CD4-positive, CD25-positive, alpha-beta regulatory T cell (primary cell): Measurements from ENCODE around the gene PPP6R1. TPM values are rescaled to one million over a fixed set of nuclear protein-coding genes. Genes with fewer than 3 reads are reported as not detected.
"Not testable (repeated sequence)": the region's sequence is repeated elsewhere in the genome, so short reads cannot be mapped to it uniquely, and the experiment has no call there.

Source experiments
- ATAC-seq, 2 donors: fragments of 150-1000 bp; cut with Tn5 transposase; one replicate each; pipeline ENCODE4 v1.10.0; 2021; ENCODE audit warnings: low read depth in 2 of 2, moderate number of reproducible peaks in 2 of 2, moderate library complexity in 1 of 2
- DNase-seq, 3 donors: peaks; one replicate each; pipeline versions ENCODE4 v3.0.0 to v3.0.0-alpha.2; 2012 to 2022; ENCODE audit warnings: mixed read lengths in 1 of 3
- H3K27ac ChIP-seq: one replicate; pipeline ENCODE4 v1.7.0; 2013; ENCODE audit warnings: mild to moderate bottlenecking, low read length; ENCODE audit not compliant: insufficient read depth, poor library complexity, severe bottlenecking
- H3K27me3 ChIP-seq: one replicate; pipeline ENCODE4 v1.7.0; 2013; ENCODE audit warnings: low read length; ENCODE audit not compliant: control insufficient read depth, insufficient read depth
- H3K36me3 ChIP-seq: one replicate; pipeline ENCODE4 v1.7.0; 2013; ENCODE audit warnings: mild to moderate bottlenecking, low read length, moderate library complexity; ENCODE audit not compliant: control insufficient read depth, insufficient read depth
- H3K4me1 ChIP-seq: 2 replicates; pipeline ENCODE4 v1.7.0; 2013; ENCODE audit warnings: mild to moderate bottlenecking, low read length; ENCODE audit not compliant: insufficient read depth, control insufficient read depth, poor library complexity, severe bottlenecking
- H3K4me3 ChIP-seq: one replicate; pipeline ENCODE4 v1.7.0; 2013; ENCODE audit warnings: low read depth, mild to moderate bottlenecking, low read length, moderate library complexity
- H3K9me3 ChIP-seq, 2 experiments: 1 replicate in 1 of 2; 2 replicates in 1 of 2; pipeline ENCODE4 v1.7.0; 2013; ENCODE audit warnings: low read length in 2 of 2, mild to moderate bottlenecking in 1 of 2, moderate library complexity in 1 of 2; ENCODE audit not compliant: control insufficient read depth in 2 of 2
- H3K27ac Mint-ChIP-seq, 3 donors: one replicate each; pipeline ENCODE4 v1.8.0; 2020 to 2022; ENCODE audit warnings: mild to moderate bottlenecking in 3 of 3, mixed read lengths in 3 of 3, moderate library complexity in 2 of 3
- H3K27me3 Mint-ChIP-seq: one replicate; pipeline ENCODE4 v1.8.0; 2022; ENCODE audit warnings: mild to moderate bottlenecking, mixed read lengths
- H3K36me3 Mint-ChIP-seq: one replicate; pipeline ENCODE4 v1.8.0; 2020; ENCODE audit warnings: mixed read lengths
- H3K4me1 Mint-ChIP-seq, 4 donors: one replicate each; pipeline ENCODE4 v1.8.0; 2020 to 2022; ENCODE audit warnings: mixed read lengths in 4 of 4, mild to moderate bottlenecking in 1 of 4
- H3K4me3 Mint-ChIP-seq, 4 donors: one replicate each; pipeline ENCODE4 v1.8.0; 2020 to 2022; ENCODE audit warnings: mild to moderate bottlenecking in 4 of 4, mixed read lengths in 4 of 4, moderate library complexity in 3 of 4
- H3K9me3 Mint-ChIP-seq, 7 donors: one replicate each; pipeline ENCODE4 v1.8.0; 2020 to 2022; ENCODE audit warnings: mixed read lengths in 7 of 7, mild to moderate bottlenecking in 3 of 7, moderate library complexity in 2 of 7
- polyA plus RNA-seq, 4 donors: library from polyadenylated mRNA; unstranded; fragments of 300-500 nt; fragmentation: Illumina TruSeq; gene quantifications; one replicate each; pipeline ENCODE4 v1.2.3, GENCODE V29; 2021
- total RNA-seq: library from RNA; stranded (reverse); gene quantifications from one replicate; pipeline ENCODE4 v1.2.3, GENCODE V29; 2022

Gene PPP6R1
- total and polyA plus RNA-seq, 5 donors from 2014 or later, result 38.9 to 168 (median 46.6) TPM

DNA sequence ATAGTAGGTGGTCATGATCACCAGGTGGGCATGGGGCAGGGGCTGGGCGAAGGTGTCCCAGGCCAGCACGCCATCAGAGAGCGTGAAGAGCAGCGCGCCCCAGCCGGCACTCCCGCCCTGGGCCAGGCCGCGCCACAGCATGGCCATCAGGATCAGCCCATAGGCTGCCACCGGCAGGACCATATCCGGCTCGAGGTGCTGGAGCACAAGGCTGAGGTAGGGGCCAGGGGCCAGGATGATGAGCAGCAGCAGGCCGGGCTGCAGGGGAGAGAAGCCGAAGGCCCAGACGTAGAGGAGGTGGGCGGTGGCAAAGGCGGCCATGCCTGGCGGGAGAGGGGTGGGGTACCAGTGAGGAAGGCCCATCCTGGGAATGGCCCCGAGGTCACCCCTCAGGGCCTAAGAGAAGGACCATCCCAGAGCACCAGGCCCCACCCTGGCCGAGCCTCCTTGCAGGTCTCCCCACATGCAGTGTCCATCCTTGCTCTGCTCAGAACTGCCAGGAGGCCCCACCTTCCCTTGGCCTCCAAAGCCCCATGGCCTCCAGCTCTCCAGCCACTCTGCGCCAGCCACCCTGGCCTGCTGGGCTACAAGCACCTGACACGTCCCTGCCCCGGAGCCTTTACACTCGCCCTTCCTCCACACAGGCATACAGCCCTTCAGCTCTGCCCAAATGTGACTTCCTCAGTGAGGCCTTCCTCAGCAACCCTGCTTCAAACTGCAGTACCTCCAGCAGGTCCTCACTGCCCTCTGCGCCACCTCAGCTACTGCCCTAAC is 31.4 kb downstream of the PPP6R1 start:
- H3K36me3 ChIP-seq, result peaks cover 43% of the 10 kb centered on the region
- peak overlapping the region in 1 of 3 donors; percentile 74 for H3K27ac Mint-ChIP-seq

DNA sequence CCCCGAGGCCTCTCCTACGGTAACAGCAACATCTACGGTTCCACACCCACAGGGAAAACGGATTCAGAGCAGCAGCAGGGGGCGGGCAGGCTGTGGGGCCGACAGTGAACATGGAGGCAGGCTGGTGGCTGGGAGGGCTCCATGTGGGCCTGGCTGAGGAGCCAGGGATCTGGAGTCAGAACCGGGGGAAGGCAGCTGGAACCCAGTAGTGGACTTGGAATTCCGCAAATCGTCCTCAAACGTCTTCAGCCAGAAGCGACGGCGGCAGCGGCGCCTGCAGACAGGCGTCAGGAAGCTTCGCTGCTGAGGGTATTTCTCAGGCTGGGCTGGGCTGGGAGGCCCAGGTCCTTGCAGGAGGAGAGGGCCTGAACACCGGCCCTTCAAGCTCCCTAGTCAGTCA is 32.0 kb downstream of the PPP6R1 start:
- no peak overlapping the region for H3K4me3 Mint-ChIP-seq
- peaks cover 36% of the 10 kb centered on the region for H3K36me3 ChIP-seq
- no peaks in the 10 kb centered on the region for H3K9me3 Mint-ChIP-seq
- peak overlapping the region in 1 of 3 donors; percentile 74 for H3K27ac Mint-ChIP-seq
- H3K4me3 ChIP-seq, result no peak overlapping the region
- no peaks in the 10 kb centered on the region for H3K27me3 ChIP-seq
- H3K4me1 Mint-ChIP-seq, result peaks cover 0 to 5% (median 0%) of the 10 kb centered on the region in 4 donors
- no peak for DNase-seq
- peaks cover 7% of the 10 kb centered on the region for H3K36me3 Mint-ChIP-seq
- no peaks in the 10 kb centered on the region for H3K27me3 Mint-ChIP-seq
- H3K4me1 ChIP-seq, result no peaks in the 10 kb centered on the region
- no peak for ATAC-seq
- no peaks in the 10 kb centered on the region for H3K9me3 ChIP-seq
- no peak overlapping the region for H3K27ac ChIP-seq

More for the DNA sequence above, 31.4 kb downstream of the PPP6R1 start:
- Mint-ChIP-seq H3K36me3 (peaks cover 12% of the 10 kb centered on the region), H3K27me3 (no peaks in the 10 kb centered on the region), H3K4me1 (peaks cover 0 to 5% (median 0%) of the 10 kb centered on the region in 4 donors), H3K9me3 (no peaks in the 10 kb centered on the region), H3K4me3 (no peak overlapping the region)
- H3K27ac ChIP-seq, result no peak overlapping the region
- H3K4me1 ChIP-seq, result no peaks in the 10 kb centered on the region
- DNase-seq, result no peak
- no peaks in the 10 kb centered on the region for H3K9me3 ChIP-seq
- H3K4me3 ChIP-seq, result no peak overlapping the region
- no peak for ATAC-seq
- H3K27me3 ChIP-seq, result no peaks in the 10 kb centered on the region

DNA sequence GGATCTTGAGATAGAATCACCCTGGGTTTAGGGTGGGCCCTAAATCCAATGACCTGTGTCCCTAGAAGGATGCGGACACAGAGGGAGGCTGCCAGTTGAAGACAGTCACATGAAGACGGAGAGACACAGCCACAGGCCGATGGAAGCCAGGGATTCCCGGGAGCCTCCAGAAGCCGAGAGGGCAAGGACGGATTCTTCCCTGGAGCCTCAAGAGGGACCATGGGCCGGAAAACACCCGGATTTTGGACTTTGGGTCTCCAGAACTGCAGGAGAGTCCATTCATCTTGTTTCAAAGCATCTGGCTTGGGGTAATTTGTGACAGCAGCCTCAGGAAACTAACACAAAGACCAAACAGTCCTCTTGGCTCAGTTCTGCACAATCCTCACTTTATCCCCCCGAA is 32.5 kb downstream of the PPP6R1 start:
- Mint-ChIP-seq H3K4me1 (peaks cover 0 to 5% (median under 1%) of the 10 kb centered on the region in 4 donors), H3K9me3 (peaks cover 0 to 3% (median 0%) of the 10 kb centered on the region in 7 donors), H3K36me3 (peaks cover 10% of the 10 kb centered on the region), H3K27ac (peak overlapping the region in 1 of 3 donors; percentile 74), H3K4me3 (no peak overlapping the region), H3K27me3 (no peaks in the 10 kb centered on the region)
- no peaks in the 10 kb centered on the region for H3K4me1 ChIP-seq
- H3K27ac ChIP-seq, result no peak overlapping the region
- DNase-seq (no peak), ATAC-seq (no peak)
- no peaks in the 10 kb centered on the region for H3K9me3 ChIP-seq
- H3K36me3 ChIP-seq, result peaks cover 31% of the 10 kb centered on the region
- no peak overlapping the region for H3K4me3 ChIP-seq
- no peaks in the 10 kb centered on the region for H3K27me3 ChIP-seq

DNA sequence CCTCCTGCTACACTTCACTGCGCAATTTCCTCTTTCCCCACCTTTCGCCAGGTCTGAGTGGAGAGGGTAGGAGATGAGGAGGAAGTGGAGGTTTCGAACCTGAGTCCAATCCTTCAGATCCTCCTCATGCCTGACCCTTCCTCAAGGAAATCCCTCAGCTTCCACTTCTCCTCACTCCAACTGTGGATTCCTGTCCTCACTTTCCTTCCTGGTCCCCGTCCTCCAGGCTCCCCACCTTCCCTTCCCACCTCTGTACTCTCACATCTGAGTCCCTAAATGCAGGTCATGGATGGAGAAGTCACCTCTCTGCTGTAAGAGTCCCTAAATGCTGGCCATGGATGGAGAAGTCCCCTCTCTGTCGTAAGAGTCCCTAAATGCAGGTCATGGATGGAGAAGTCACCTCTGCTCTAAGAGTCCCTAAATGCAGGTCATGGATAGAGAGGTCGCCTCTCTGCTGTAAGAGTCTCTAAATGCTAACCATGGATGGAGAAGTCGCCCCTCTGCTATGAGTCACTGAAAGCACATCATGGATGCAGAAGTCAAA is 33.3 kb downstream of the PPP6R1 start:
- H3K36me3 ChIP-seq, result peaks cover 24% of the 10 kb centered on the region
- no peak for ATAC-seq
- peak overlapping the region in 1 of 3 donors; percentile 28 for H3K27ac Mint-ChIP-seq

DNA sequence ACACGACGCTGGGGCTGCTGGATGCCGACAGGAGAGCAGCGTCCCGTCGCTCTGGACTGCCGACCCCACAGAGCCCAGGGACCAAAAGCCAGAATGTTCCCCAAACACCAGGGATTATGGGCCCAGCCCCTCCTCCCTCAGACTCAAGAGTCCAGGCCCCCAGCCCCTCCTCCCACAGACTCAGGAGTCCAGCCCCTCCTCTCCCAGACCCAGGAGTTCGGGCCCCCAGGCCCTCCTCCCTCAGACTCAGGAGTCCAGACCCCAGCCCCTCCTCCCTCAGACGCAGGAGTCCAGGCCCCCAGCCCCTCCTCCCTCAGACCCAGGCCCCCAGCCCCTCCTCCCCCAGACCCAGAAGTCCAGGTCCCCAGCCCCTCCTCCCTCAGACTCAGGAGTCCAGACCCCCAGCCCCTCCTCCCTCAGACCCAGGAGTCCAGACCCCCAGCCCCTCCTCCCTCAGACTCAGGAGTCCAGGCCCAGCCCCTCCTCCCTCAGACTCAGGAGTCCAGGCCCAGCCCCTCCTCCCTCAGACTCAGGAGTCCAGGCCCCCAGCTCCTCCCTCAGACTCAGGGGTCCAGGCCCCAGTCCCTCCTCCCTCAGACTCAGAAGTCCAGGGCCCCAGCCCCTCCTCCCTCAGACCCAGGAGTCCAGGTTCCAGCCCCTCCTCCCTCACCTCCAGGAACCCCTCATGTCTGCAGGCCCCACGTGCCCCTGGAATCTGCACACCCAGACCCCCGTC is 34.0 kb downstream of the PPP6R1 start:
- ATAC-seq, H3K4me3 Mint-ChIP-seq, H3K9me3 ChIP-seq, H3K4me3 ChIP-seq, H3K9me3 Mint-ChIP-seq, H3K27ac Mint-ChIP-seq, H3K4me1 Mint-ChIP-seq, H3K4me1 ChIP-seq, H3K27me3 ChIP-seq, H3K27me3 Mint-ChIP-seq, H3K27ac ChIP-seq, DNase-seq: not testable (repeated sequence)
- H3K36me3 ChIP-seq, result peaks cover 21% of the 10 kb centered on the region
- peaks cover 21% of the 10 kb centered on the region for H3K36me3 Mint-ChIP-seq

More for the DNA sequence above, 33.3 kb downstream of the PPP6R1 start:
- no peak for DNase-seq
- Histone ChIP-seq H3K9me3 (peaks cover 0 to 4% of the 10 kb centered on the region in 2 experiments), H3K4me3 (no peak overlapping the region), H3K4me1 (no peaks in the 10 kb centered on the region), H3K27me3 (no peaks in the 10 kb centered on the region), H3K27ac (no peak overlapping the region)
- Mint-ChIP-seq H3K27me3 (no peaks in the 10 kb centered on the region), H3K4me1 (peaks cover 0 to 5% (median under 1%) of the 10 kb centered on the region in 4 donors), H3K4me3 (no peak overlapping the region), H3K9me3 (peaks cover 0 to 4% (median 0%) of the 10 kb centered on the region in 7 donors), H3K36me3 (peaks cover 18% of the 10 kb centered on the region)

DNA sequence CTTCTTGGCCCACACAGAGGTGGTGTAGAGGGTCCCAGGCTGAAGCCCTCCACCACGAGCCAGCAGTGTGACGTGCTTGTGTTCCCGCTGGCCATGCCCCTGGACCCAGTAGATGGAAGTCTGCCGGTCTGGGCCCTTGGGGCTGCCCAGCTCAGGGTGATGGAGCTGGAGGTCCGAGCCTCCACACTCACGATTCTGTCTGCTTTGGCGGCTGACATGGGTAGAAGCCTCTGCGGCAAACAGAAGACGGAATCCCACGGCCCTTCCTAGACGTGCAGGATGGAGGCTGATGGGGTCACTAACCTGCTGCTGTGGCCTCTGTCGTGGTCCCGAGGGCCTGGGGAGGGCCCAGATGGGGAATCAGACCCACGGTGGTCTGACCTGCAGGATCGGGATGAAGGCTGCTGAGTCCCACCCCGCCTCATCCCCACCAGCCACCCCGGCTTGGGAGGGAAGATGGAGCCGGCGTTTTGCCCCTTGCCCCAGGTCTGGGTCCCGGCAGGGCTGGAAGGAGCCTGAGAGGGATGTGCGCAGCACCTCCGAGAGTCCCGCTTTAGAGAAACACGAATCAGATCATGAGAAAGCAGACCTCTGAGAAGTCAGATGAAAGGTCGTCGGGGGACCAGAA is 34.7 kb downstream of the PPP6R1 start:
- Mint-ChIP-seq H3K9me3 (peaks cover 0 to 6% (median 0%) of the 10 kb centered on the region in 7 donors), H3K36me3 (peaks cover 21% of the 10 kb centered on the region), H3K4me3 (no peak overlapping the region), H3K4me1 (peaks cover 0 to 5% (median under 1%) of the 10 kb centered on the region in 4 donors), H3K27ac (no peak overlapping the region), H3K27me3 (no peaks in the 10 kb centered on the region)
- Histone ChIP-seq H3K4me3 (no peak overlapping the region), H3K27ac (no peak overlapping the region), H3K27me3 (no peaks in the 10 kb centered on the region), H3K36me3 (peaks cover 18% of the 10 kb centered on the region), H3K9me3 (peaks cover 0 to 7% of the 10 kb centered on the region in 2 experiments), H3K4me1 (no peaks in the 10 kb centered on the region)
- no peak for DNase-seq
- no peak for ATAC-seq

DNA sequence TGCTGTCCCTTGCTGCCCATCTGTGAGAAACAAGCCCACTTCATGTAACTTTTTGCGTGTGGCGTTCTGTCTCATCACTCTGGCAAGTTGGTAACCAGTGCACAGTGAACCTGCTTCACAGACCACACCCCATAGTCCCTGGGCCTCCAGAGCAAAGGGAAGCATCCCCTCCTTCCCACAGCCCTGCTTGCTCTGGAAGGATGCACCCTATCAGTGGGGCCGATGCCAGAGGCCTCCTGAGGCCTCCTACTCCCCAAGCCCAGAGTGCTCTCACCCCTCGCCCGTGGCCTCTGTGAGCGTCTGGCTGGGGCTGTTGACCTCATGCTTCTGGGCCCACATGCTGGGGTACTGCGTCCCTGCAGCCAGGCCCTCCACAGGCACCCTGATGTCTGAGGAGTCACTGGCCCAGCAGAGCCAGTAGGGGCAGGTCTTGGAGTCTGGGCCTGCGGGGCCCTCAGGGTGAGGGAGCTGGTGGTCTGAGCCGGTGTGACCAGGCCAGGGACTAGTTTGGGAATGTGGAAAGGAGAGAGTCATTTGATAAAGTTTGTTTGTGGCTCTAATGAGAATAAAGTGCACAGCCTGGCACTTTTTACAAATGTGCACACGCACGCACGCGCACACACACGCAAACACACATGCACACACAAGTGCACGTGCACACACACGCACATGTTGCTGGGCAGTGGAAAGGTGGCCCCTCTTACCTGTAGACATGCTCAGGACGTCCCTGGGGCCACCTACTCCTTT is 35.4 kb downstream of the PPP6R1 start:
- no peaks in the 10 kb centered on the region for H3K27me3 Mint-ChIP-seq
- ATAC-seq (no peak), DNase-seq (no peak)
- H3K36me3 Mint-ChIP-seq, result peaks cover 21% of the 10 kb centered on the region
- no peaks in the 10 kb centered on the region for H3K27me3 ChIP-seq
- no peak overlapping the region for H3K27ac ChIP-seq
- peaks cover 0 to 5% (median under 1%) of the 10 kb centered on the region in 4 donors for H3K4me1 Mint-ChIP-seq
- no peak overlapping the region for H3K27ac Mint-ChIP-seq
- H3K4me1 ChIP-seq, result no peaks in the 10 kb centered on the region
- no peak overlapping the region for H3K4me3 ChIP-seq
- peaks cover 13% of the 10 kb centered on the region for H3K36me3 ChIP-seq
- peaks cover 0 to 6% (median 0%) of the 10 kb centered on the region in 7 donors for H3K9me3 Mint-ChIP-seq
- peaks cover 0 to 7% of the 10 kb centered on the region in 2 experiments for H3K9me3 ChIP-seq
- H3K4me3 Mint-ChIP-seq, result no peak overlapping the region
